Astrocyte (in vitro differentiated cells and primary cell): ENCODE data around the gene SCPEP1. TPM values are rescaled to one million over a fixed set of nuclear protein-coding genes. Genes with fewer than 3 reads are reported as not detected.
"Not testable (repeated sequence)": the region's sequence is repeated elsewhere in the genome, so short reads cannot be mapped to it uniquely, and the experiment has no call there.

Experiments used
- DNase-seq: peaks from one replicate; pipeline ENCODE4 v3.0.0-alpha.2; 2010; ENCODE audit warnings: low read depth
- FAIRE-seq: peaks from 2 replicates; lab custom pipeline; 2011; peaks lifted over from hg19 to GRCh38; lab: Jason Lieb, UNC
- H2AFZ ChIP-seq: 2 replicates; pipeline ENCODE4 v1.6.0; 2012; ENCODE audit warnings: low read depth, low read length, inconsistent platforms
- H3K27ac ChIP-seq: 2 replicates; pipeline ENCODE4 v1.5.1; 2011; ENCODE audit warnings: low read depth, low read length, inconsistent platforms
- H3K27me3 ChIP-seq: 2 replicates; pipeline ENCODE4 v1.6.0; 2011; ENCODE audit warnings: low read length, inconsistent platforms; ENCODE audit not compliant: insufficient read depth
- H3K36me3 ChIP-seq: 2 replicates; pipeline ENCODE4 v1.5.1; 2011; ENCODE audit warnings: low read length, inconsistent platforms; ENCODE audit not compliant: insufficient read depth
- H3K4me1 ChIP-seq: 2 replicates; pipeline ENCODE4 v1.5.1; 2011; ENCODE audit warnings: low read length, inconsistent platforms; ENCODE audit not compliant: insufficient read depth
- H3K4me2 ChIP-seq: 2 replicates; pipeline ENCODE4 v1.6.0; 2012; ENCODE audit warnings: low read length, inconsistent platforms
- H3K4me3 ChIP-seq: 2 replicates; pipeline ENCODE4 v1.5.1; 2011; ENCODE audit warnings: low read depth, mild to moderate bottlenecking, low read length, inconsistent platforms; ENCODE audit not compliant: insufficient read depth
- H3K79me2 ChIP-seq: 2 replicates; pipeline ENCODE4 v1.6.0; 2012; ENCODE audit warnings: mild to moderate bottlenecking, low read length, inconsistent platforms; ENCODE audit not compliant: insufficient read depth
- H3K9ac ChIP-seq: 2 replicates; pipeline ENCODE4 v1.6.0; 2012; ENCODE audit warnings: mild to moderate bottlenecking, low read length, inconsistent platforms
- H3K9me3 ChIP-seq: 2 replicates; pipeline ENCODE4 v1.5.1; 2012; ENCODE audit warnings: low read depth, mild to moderate bottlenecking, low read length, inconsistent platforms; ENCODE audit not compliant: insufficient read depth
- H4K20me1 ChIP-seq: 2 replicates; pipeline ENCODE4 v1.6.0; 2012; ENCODE audit warnings: low read length, inconsistent platforms; ENCODE audit not compliant: insufficient read depth
- H3K27ac Mint-ChIP-seq: one replicate; pipeline ENCODE4 v1.8.0; 2021; ENCODE audit warnings: mild to moderate bottlenecking, mixed read lengths; ENCODE audit not compliant: unreplicated experiment
- H3K27me3 Mint-ChIP-seq: one replicate; pipeline ENCODE4 v1.8.0; 2021; ENCODE audit warnings: low read depth, mixed read lengths; ENCODE audit not compliant: unreplicated experiment
- H3K36me3 Mint-ChIP-seq: one replicate; pipeline ENCODE4 v1.8.0; 2021; ENCODE audit warnings: low read depth, mixed read lengths; ENCODE audit not compliant: unreplicated experiment
- H3K4me1 Mint-ChIP-seq: one replicate; pipeline ENCODE4 v1.8.0; 2021; ENCODE audit warnings: low read depth, mixed read lengths; ENCODE audit not compliant: unreplicated experiment
- H3K4me3 Mint-ChIP-seq: one replicate; pipeline ENCODE4 v1.8.0; 2021; ENCODE audit warnings: mild to moderate bottlenecking, moderate library complexity, mixed read lengths; ENCODE audit not compliant: unreplicated experiment
- H3K9me3 Mint-ChIP-seq: one replicate; pipeline ENCODE4 v1.8.0; 2021; ENCODE audit warnings: mild to moderate bottlenecking, mixed read lengths; ENCODE audit not compliant: unreplicated experiment
- CTCF ChIP-seq: IDR thresholded peaks from 2 replicates; pipeline ENCODE4 v1.5.1; 2011; ENCODE audit warnings: low read depth, mild to moderate bottlenecking, inconsistent platforms, low read length, moderate library complexity; ENCODE audit not compliant: insufficient read depth
- EZH2 ChIP-seq: IDR thresholded peaks from 2 replicates; pipeline ENCODE4 v1.6.1; 2012; ENCODE audit warnings: mild to moderate bottlenecking, low read length, inconsistent platforms; ENCODE audit not compliant: insufficient read depth
- total RNA-seq: library from RNA; stranded (reverse); gene quantifications from 2 replicates; pipeline ENCODE4 v1.2.1, GENCODE V29; 2021

SCPEP1 gene
- total RNA-seq, 1 donor from 2014 or later, result 27.1 TPM

- not testable (repeated sequence) for H3K27me3 Mint-ChIP-seq, H3K9me3 Mint-ChIP-seq, H3K36me3 Mint-ChIP-seq, H3K9ac ChIP-seq, H3K79me2 ChIP-seq, H3K4me3 Mint-ChIP-seq, H3K27ac Mint-ChIP-seq, FAIRE-seq, H3K4me1 ChIP-seq, DNase-seq, H3K4me1 Mint-ChIP-seq, H3K27ac ChIP-seq, H3K4me3 ChIP-seq, H2AFZ ChIP-seq, H3K9me3 ChIP-seq, H3K36me3 ChIP-seq, H4K20me1 ChIP-seq, H3K27me3 ChIP-seq, H3K4me2 ChIP-seq
These were observed 2.6 kb downstream of the SCPEP1 start for GRCh38 chr17:56980526-56980925.

- no peaks in the 10 kb centered on the region for H4K20me1 ChIP-seq
- H3K9ac ChIP-seq, result no peak overlapping the region
- no peak for TF ChIP-seq EZH2
- TF ChIP-seq CTCF, result no peak
- no peak overlapping the region for H3K27ac ChIP-seq
- H3K36me3 Mint-ChIP-seq, result peaks cover 9% of the 10 kb centered on the region
- H3K9me3 ChIP-seq, result no peaks in the 10 kb centered on the region
- H3K4me2 ChIP-seq, result no peak overlapping the region
- H3K4me3 ChIP-seq, result no peak overlapping the region
- no peak for DNase-seq
- H3K4me1 ChIP-seq, result peaks cover 8% of the 10 kb centered on the region
- H3K27me3 Mint-ChIP-seq, result no peaks in the 10 kb centered on the region
- H3K27ac Mint-ChIP-seq, result no peak overlapping the region
- no peaks in the 10 kb centered on the region for H3K36me3 ChIP-seq
- no peak overlapping the region for H3K4me3 Mint-ChIP-seq
- H2AFZ ChIP-seq, result no peak overlapping the region
- FAIRE-seq, result no peak
- no peaks in the 10 kb centered on the region for H3K27me3 ChIP-seq
- no peaks in the 10 kb centered on the region for H3K79me2 ChIP-seq
- peaks cover 3% of the 10 kb centered on the region for H3K4me1 Mint-ChIP-seq
- H3K9me3 Mint-ChIP-seq, result no peaks in the 10 kb centered on the region
These were observed 4.4 kb downstream of the SCPEP1 start for GRCh38 chr17:56982312-56982711.

GRCh38 chr17:56983366-56983765 is 5.4 kb downstream of the SCPEP1 start:
- TF ChIP-seq EZH2, result no peak
- no peak for TF ChIP-seq CTCF
- H3K9ac ChIP-seq, result no peak overlapping the region
- H3K4me1 Mint-ChIP-seq, result peaks cover 3% of the 10 kb centered on the region
- DNase-seq (no peak), FAIRE-seq (no peak)
- no peaks in the 10 kb centered on the region for H3K79me2 ChIP-seq
- no peak overlapping the region for H3K4me3 ChIP-seq
- no peaks in the 10 kb centered on the region for H4K20me1 ChIP-seq
- no peak overlapping the region for H3K4me2 ChIP-seq
- peaks cover 4% of the 10 kb centered on the region for H3K4me1 ChIP-seq
- no peak overlapping the region for H3K27ac ChIP-seq
- H3K9me3 Mint-ChIP-seq, result no peaks in the 10 kb centered on the region
- no peaks in the 10 kb centered on the region for H3K36me3 ChIP-seq
- H3K27ac Mint-ChIP-seq, result no peak overlapping the region
- no peaks in the 10 kb centered on the region for H3K27me3 ChIP-seq
- no peak overlapping the region for H2AFZ ChIP-seq
- no peaks in the 10 kb centered on the region for H3K27me3 Mint-ChIP-seq
- H3K4me3 Mint-ChIP-seq, result no peak overlapping the region
- peaks cover 10% of the 10 kb centered on the region for H3K36me3 Mint-ChIP-seq
- H3K9me3 ChIP-seq, result no peaks in the 10 kb centered on the region
